PC-9 (cell line): ENCODE results near the gene LSR. TPM values are rescaled to one million over a fixed set of nuclear protein-coding genes. Genes with fewer than 3 reads are reported as not detected.

ENCODE experiments used
- BruUV-seq: library from RNA; stranded (reverse); fragments of 400-500 nt; replicated peaks from 2 replicates; lab custom pipeline; 2021; lab: Mats Ljungman, UMichigan
- CTCF ChIA-PET: fragments of 300-600 bp; sonication (Branson Sonifier 250); formaldehyde crosslinking; loops from one replicate; lab custom pipeline; 2022; ENCODE audit warnings: antibody characterized with exemption; lab: Charles Lee
- POLR2A ChIA-PET: fragments of 300-600 bp; sonication (Branson Sonifier 250); formaldehyde crosslinking; loops from one replicate; lab custom pipeline; 2022; ENCODE audit warnings: antibody characterized with exemption; ENCODE audit not compliant: unreplicated experiment; lab: Charles Lee
- DNase-seq, 2 experiments: peaks; one replicate each; pipeline versions ENCODE4 v3.0.0 to v3.0.0-alpha.2; 2015 to 2022; ENCODE audit warnings: mixed read lengths in 1 of 2
- H2AFZ ChIP-seq: fragments of 200-600 bp; sonication (generic); 2 replicates; pipeline ENCODE4 v1.8.1; 2017; ENCODE audit warnings: antibody characterized with exemption
- H3F3A ChIP-seq: fragments of 200-600 bp; sonication (generic); 2 replicates; pipeline ENCODE4 v1.8.1; 2017; ENCODE audit warnings: antibody characterized with exemption, mild to moderate bottlenecking, low read depth; ENCODE audit not compliant: insufficient read depth
- H3K27ac ChIP-seq: fragments of 200-600 bp; sonication (generic); 2 replicates; pipeline ENCODE4 v1.6.1; 2016; ENCODE audit warnings: mixed run types
- H3K27me3 ChIP-seq: fragments of 200-600 bp; sonication (generic); 2 replicates; pipeline ENCODE4 v1.6.1; 2016; ENCODE audit warnings: low read depth, mixed run types; ENCODE audit not compliant: insufficient read depth
- H3K36me3 ChIP-seq: fragments of 200-600 bp; sonication (generic); 2 replicates; pipeline ENCODE4 v1.6.1; 2016; ENCODE audit warnings: low read depth, mixed run types
- H3K4me1 ChIP-seq: fragments of 200-600 bp; sonication (generic); replicated peaks from 2 replicates; pipeline ENCODE4 v1.6.1; 2016; ENCODE audit warnings: mixed run types; ENCODE audit not compliant: insufficient read depth
- H3K4me2 ChIP-seq: fragments of 200-600 bp; sonication (generic); 2 replicates; pipeline ENCODE4 v1.6.1; 2017; ENCODE audit warnings: mixed run types
- H3K4me3 ChIP-seq: fragments of 200-600 bp; sonication (generic); 2 replicates; pipeline ENCODE4 v1.6.1; 2016; ENCODE audit warnings: mixed run types
- H3K79me2 ChIP-seq: fragments of 200-600 bp; sonication (generic); 2 replicates; pipeline ENCODE4 v1.6.1; 2017; ENCODE audit warnings: low read depth, mixed run types
- H3K9me2 ChIP-seq: fragments of 200-600 bp; sonication (generic); 2 replicates; pipeline ENCODE4 v1.8.1; 2017; ENCODE audit warnings: mild to moderate bottlenecking; ENCODE audit not compliant: insufficient read depth
- H3K9me3 ChIP-seq: fragments of 200-600 bp; sonication (generic); 2 replicates; pipeline ENCODE4 v1.8.1; 2016; ENCODE audit warnings: low read depth; ENCODE audit not compliant: insufficient read depth
- H4K20me1 ChIP-seq: fragments of 200-600 bp; sonication (generic); 2 replicates; pipeline ENCODE4 v1.8.1; 2017; ENCODE audit not compliant: insufficient read depth
- CTCF ChIP-seq: fragments of 200-600 bp; sonication (generic); conservative IDR thresholded peaks from 2 replicates; pipeline ENCODE4 v1.6.1; 2017; ENCODE audit warnings: mixed run types, antibody characterized with exemption, mild to moderate bottlenecking, moderate library complexity
- EZH2 ChIP-seq: fragments of 200-600 bp; sonication (generic); IDR thresholded peaks from 2 replicates; pipeline ENCODE4 v1.8.0; 2017; ENCODE audit warnings: antibody characterized with exemption, low read depth
- intact Hi-C: fragments of 100-400 bp; cut with micrococcal nuclease; formaldehyde crosslinking; loops from one replicate; pipeline ENCODE4 v1.10.0; 2022; ENCODE audit not compliant: unreplicated experiment
- total RNA-seq: library from RNA; stranded (reverse); gene quantifications from 2 replicates; pipeline ENCODE4 v1.2.3, GENCODE V29; 2021

Gene LSR
- total RNA-seq, 1 experiment from 2014 or later: 145 TPM

GRCh38 chr19:35265900-35266519, 17.2 kb downstream of the LSR start:
- H3K4me1 ChIP-seq: peaks cover 14% of the 10 kb centered on the region; the same call in 1 of the 2 replicates
- peaks cover 16% of the 10 kb centered on the region for H4K20me1 ChIP-seq
- BruUV-seq: no TSS peak
- H3K9me3 ChIP-seq: no peaks in the 10 kb centered on the region
- ChIA-PET CTCF (no interaction called here), POLR2A (interaction anchor here (0.6 kb wide), 1 partner anchor 260 kb away, joined by 5 read pairs; no protein-coding TSS in a partner anchor)
- H3K36me3 ChIP-seq: peaks cover 9% of the 10 kb centered on the region; the same call in 1 of the 2 replicates
- no peak overlapping the region for H3K4me3 ChIP-seq
- no peaks in the 10 kb centered on the region for H3K9me2 ChIP-seq
- TF ChIP-seq EZH2 (no peak), CTCF (no peak)
- DNase-seq: no peak
- no peak overlapping the region for H3K27ac ChIP-seq
- H3K79me2 ChIP-seq: peaks cover 18% of the 10 kb centered on the region
- H3F3A ChIP-seq: peaks cover 51% of the 10 kb centered on the region
- H3K4me2 ChIP-seq: peak overlapping the region; percentile 91; the same call in 1 of the 2 replicates
- intact Hi-C loops: loop anchor here (5.0 kb wide), 2 partner anchors 124 to 199 kb away; partner anchors contain the start of gene FXYD7
- no peaks in the 10 kb centered on the region for H3K27me3 ChIP-seq
- H2AFZ ChIP-seq: no peak overlapping the region

- Histone ChIP-seq H3K9me2 (no peaks in the 10 kb centered on the region), H3K27me3 (no peaks in the 10 kb centered on the region), H3K9me3 (no peaks in the 10 kb centered on the region), H4K20me1 (peaks cover 9% of the 10 kb centered on the region), H3K79me2 (peaks cover 21% of the 10 kb centered on the region), H3K4me2 (peak overlapping the region; percentile 91), H3K27ac (peak overlapping the region; percentile 73), H2AFZ (no peak overlapping the region; the same call in 1 of the 2 replicates), H3K4me3 (peak overlapping the region; percentile 100), H3F3A (peaks cover 44% of the 10 kb centered on the region), H3K4me1 (peaks cover 14% of the 10 kb centered on the region; the same call in 1 of the 2 replicates), H3K36me3 (peaks cover 16% of the 10 kb centered on the region)
- CTCF ChIA-PET: no interaction called here
- POLR2A ChIA-PET: interaction anchor here (0.6 kb wide), 1 partner anchor 11 kb away, joined by 4 read pairs; no protein-coding TSS in a partner anchor
- DNase-seq: peak in 1 of 2 experiments; percentile 35
- BruUV-seq: no TSS peak
- intact Hi-C loops: loop anchor here (5.0 kb wide), 2 partner anchors 124 to 199 kb away; partner anchors contain the start of gene FXYD7
- TF ChIP-seq CTCF (no peak), EZH2 (no peak)
Observed at GRCh38 chr19:35266520-35267352, 17.9 kb downstream of the LSR start.

DNA sequence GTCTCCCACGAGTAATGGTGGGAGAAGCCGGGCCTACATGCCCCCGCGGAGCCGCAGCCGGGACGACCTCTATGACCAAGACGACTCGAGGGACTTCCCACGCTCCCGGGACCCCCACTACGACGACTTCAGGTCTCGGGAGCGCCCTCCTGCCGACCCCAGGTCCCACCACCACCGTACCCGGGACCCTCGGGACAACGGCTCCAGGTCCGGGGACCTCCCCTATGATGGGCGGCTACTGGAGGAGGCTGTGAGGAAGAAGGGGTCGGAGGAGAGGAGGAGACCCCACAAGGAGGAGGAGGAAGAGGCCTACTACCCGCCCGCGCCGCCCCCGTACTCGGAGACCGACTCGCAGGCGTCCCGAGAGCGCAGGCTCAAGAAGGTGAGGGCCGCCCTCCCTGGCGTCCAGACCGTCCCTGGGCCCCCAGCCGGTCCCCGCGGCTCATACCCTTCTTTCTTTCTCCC, 18.6 kb downstream of the LSR start:
- TSS peak; percentile 68 for BruUV-seq
- Histone ChIP-seq H3K4me2 (peak overlapping the region; percentile 91), H3K79me2 (peaks cover 21% of the 10 kb centered on the region), H3K36me3 (peaks cover 18% of the 10 kb centered on the region), H4K20me1 (peaks cover 5% of the 10 kb centered on the region), H3K9me2 (no peaks in the 10 kb centered on the region), H3K9me3 (no peaks in the 10 kb centered on the region), H3K27ac (peak overlapping the region; percentile 73), H3K27me3 (no peaks in the 10 kb centered on the region), H3K4me1 (peaks cover 14% of the 10 kb centered on the region; the same call in 1 of the 2 replicates), H3F3A (peaks cover 39% of the 10 kb centered on the region), H2AFZ (peak overlapping the region; percentile 81), H3K4me3 (peak overlapping the region; percentile 100)
- TF ChIP-seq EZH2: no peak
- TF ChIP-seq CTCF: no peak
- intact Hi-C loops: loop anchor here (5.0 kb wide), 2 partner anchors 125 to 200 kb away; partner anchors contain the start of gene FXYD7
- DNase-seq: peak in 1 of 2 experiments; percentile 39
- ChIA-PET CTCF (no interaction called here), POLR2A (interaction anchor here (0.6 kb wide), 1 partner anchor 12 kb away, joined by 4 read pairs; no protein-coding TSS in a partner anchor)
